CD4-positive, alpha-beta T cell treated with Interleukin-17A for 4 hours (primary cell): ENCODE measurements around the gene DDRGK1.
A peak's percentile ranks its signal among the peaks of the same experiment; 100 is the strongest.

Source experiments
- DNase-seq: peaks from one replicate; pipeline ENCODE4 v3.0.0-alpha.2; 2020; ENCODE audit warnings: mixed read lengths

Gene DDRGK1

GRCh38 chr20:3180319-3180718 lies 24.2 kb downstream of the DDRGK1 start:
- no peak for DNase-seq

GRCh38 chr20:3177746-3178485 lies 26.6 kb downstream of the DDRGK1 start:
- no peak for DNase-seq

GRCh38 chr20:3175270-3175669 lies 29.2 kb downstream of the DDRGK1 start:
- no peak for DNase-seq

- DNase-seq = no peak
These were observed 29.8 kb downstream of the DDRGK1 start for GRCh38 chr20:3174442-3175261.

- peak; percentile 97 for DNase-seq
These were observed 30.7 kb downstream of the DDRGK1 start for GRCh38 chr20:3173610-3174441.

- DNase-seq = peak; percentile 91
These were observed 31.4 kb downstream of the DDRGK1 start, which contains the start of gene LZTS3 for GRCh38 chr20:3172933-3173609. LZTS3 (minus strand) TSS chr20:3173549; CDS start chr20:3167163, 6,386 bp downstream.

- no peak for DNase-seq
These were observed 32.2 kb downstream of the DDRGK1 start for GRCh38 chr20:3172126-3172932.

GRCh38 chr20:3171391-3172125 lies 32.9 kb downstream of the DDRGK1 start:
- DNase-seq = no peak

- no peak for DNase-seq
These were observed 35.5 kb downstream of the DDRGK1 start for GRCh38 chr20:3168829-3169590.

- peak; percentile 56 for DNase-seq
These were observed 36.2 kb downstream of the DDRGK1 start for GRCh38 chr20:3168079-3168828.

GRCh38 chr20:3167738-3168078 lies 36.8 kb downstream of the DDRGK1 start:
- no peak for DNase-seq

GRCh38 chr20:3166913-3167342 lies 37.6 kb downstream of the DDRGK1 start:
- DNase-seq = no peak

- no peak for DNase-seq
These were observed 38.1 kb downstream of the DDRGK1 start for GRCh38 chr20:3166338-3166912.

GRCh38 chr20:3165473-3166337 lies 38.8 kb downstream of the DDRGK1 start:
- peak; percentile 31 for DNase-seq

- no peak for DNase-seq
These were observed 39.6 kb downstream of the DDRGK1 start for GRCh38 chr20:3164763-3165410.

- DNase-seq = no peak
These were observed 40.3 kb downstream of the DDRGK1 start for GRCh38 chr20:3164043-3164762.
